ENCODE data around the gene ZSWIM7.

The ZSWIM7 gene

DNA sequence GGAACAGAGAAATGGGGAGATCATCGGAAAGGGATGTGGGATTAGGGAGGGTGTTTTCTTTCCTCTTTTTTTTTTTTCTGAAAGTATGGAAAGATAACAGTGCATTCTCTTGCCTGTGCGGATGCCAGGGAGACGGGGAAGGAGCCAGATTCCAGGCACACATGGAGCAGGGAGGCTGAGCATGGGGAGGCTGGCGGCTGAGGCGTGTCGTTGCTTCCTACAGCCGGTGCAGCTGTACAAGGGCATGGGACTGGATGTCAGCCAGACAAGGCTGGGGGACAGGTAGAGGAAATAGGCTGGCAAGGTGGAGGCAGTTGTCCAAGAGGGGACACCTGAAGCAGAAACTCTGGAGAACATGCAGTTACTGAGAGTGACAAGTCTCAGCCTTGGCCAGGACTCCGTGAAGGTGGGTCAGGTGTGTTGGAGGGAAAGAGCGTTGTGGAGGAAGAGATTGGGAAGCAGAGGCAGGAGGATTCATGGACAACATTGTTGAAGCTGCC lies 71.2 kb downstream of the ZSWIM7 start:
- no peak for DNase-seq
